GM18505 (cell line): Measurements from ENCODE around the gene ITFG1.
"Not testable (repeated sequence)": the region's sequence is repeated elsewhere in the genome, so short reads cannot be mapped to it uniquely, and the experiment has no call there.

Experiments
- ATAC-seq: cut with Tn5 transposase; IDR thresholded peaks from one replicate; pipeline ENCODE4 v1.9.1; 2021; ENCODE audit not compliant: unreplicated experiment
- POLR2A ChIP-seq: IDR thresholded peaks from 4 replicates; pipeline ENCODE4 v1.6.1; 2011; ENCODE audit warnings: borderline replicate concordance; ENCODE audit not compliant: insufficient read depth, insufficient read length; ENCODE audit errors: extremely low read depth

Gene ITFG1

GRCh38 chr16:47370536-47370935 lies 90.3 kb downstream of the ITFG1 start:
- TF ChIP-seq POLR2A, result no peak
- no peak for ATAC-seq

GRCh38 chr16:47366228-47366627 lies 94.6 kb downstream of the ITFG1 start:
- no peak for TF ChIP-seq POLR2A

GRCh38 chr16:47363761-47364160 lies 97.1 kb downstream of the ITFG1 start:
- ATAC-seq, result no peak
- no peak for TF ChIP-seq POLR2A

More at GRCh38 chr16:47366228-47366627, 94.6 kb downstream of the ITFG1 start:
- no peak for ATAC-seq

GRCh38 chr16:47359478-47359877 lies 101.4 kb downstream of the ITFG1 start:
- ATAC-seq, result no peak
- TF ChIP-seq POLR2A, result no peak

GRCh38 chr16:47358816-47359215 lies 102.0 kb downstream of the ITFG1 start:
- TF ChIP-seq POLR2A, result no peak
- no peak for ATAC-seq

GRCh38 chr16:47349029-47349428 lies 111.8 kb downstream of the ITFG1 start:
- not testable (repeated sequence) for ATAC-seq

- ATAC-seq, result not testable (repeated sequence)
Observed at GRCh38 chr16:47347021-47347696, 113.7 kb downstream of the ITFG1 start.

- no peak for ATAC-seq
- no peak for TF ChIP-seq POLR2A
Observed at GRCh38 chr16:47342055-47342454, 118.8 kb downstream of the ITFG1 start.

- ATAC-seq, result not testable (repeated sequence)
Observed at GRCh38 chr16:47330562-47330961, 130.3 kb downstream of the ITFG1 start.

- not testable (repeated sequence) for ATAC-seq
Observed at GRCh38 chr16:47324309-47324708, 136.6 kb downstream of the ITFG1 start.

GRCh38 chr16:47323241-47323640 lies 137.6 kb downstream of the ITFG1 start:
- ATAC-seq, result no peak
- no peak for TF ChIP-seq POLR2A

- no peak for ATAC-seq
- TF ChIP-seq POLR2A, result no peak
Observed at GRCh38 chr16:47320546-47321310, 140.1 kb downstream of the ITFG1 start.

- TF ChIP-seq POLR2A, result no peak
- no peak for ATAC-seq
Observed at GRCh38 chr16:47317465-47318240, 143.2 kb downstream of the ITFG1 start.

- no peak for ATAC-seq
- TF ChIP-seq POLR2A, result no peak
Observed at GRCh38 chr16:47316442-47317015, 144.3 kb downstream of the ITFG1 start.
